HepG2 (cell line): Measurements from ENCODE around the gene DHX8. TPM values are rescaled to one million over a fixed set of nuclear protein-coding genes. Genes with fewer than 3 reads are reported as not detected.

ENCODE experiments used
- BATF2 ChIP-seq: sonication (generic); formaldehyde crosslinking; IDR thresholded peaks from 2 replicates; pipeline ENCODE4 v1.8.0; 2022; ENCODE audit warnings: mild to moderate bottlenecking, missing genetic modification reagents, moderate library complexity
- DNMT1 ChIP-seq: sonication (generic); formaldehyde crosslinking; IDR thresholded peaks from 2 replicates; pipeline ENCODE4 v1.5.1; 2020; ENCODE audit warnings: mild to moderate bottlenecking, missing genetic modification reagents
- DR1 ChIP-seq: sonication (generic); formaldehyde crosslinking; IDR thresholded peaks from 2 replicates; pipeline ENCODE4 v1.8.0; 2021; ENCODE audit warnings: mild to moderate bottlenecking, missing genetic modification reagents, inconsistent platforms
- E2F2 ChIP-seq: sonication (generic); formaldehyde crosslinking; IDR thresholded peaks from 2 replicates; pipeline ENCODE4 v1.4.0; 2020; ENCODE audit warnings: missing genetic modification reagents, borderline replicate concordance
- HNF4G ChIP-seq, 2 experiments: sonication (generic) in 1 of 2; formaldehyde crosslinking in 1 of 2; IDR thresholded peaks; 2 replicates each; pipeline versions ENCODE4 v1.4.0 to v1.6.1; 2011 to 2020; ENCODE audit warnings: borderline replicate concordance in 2 of 2, low read depth in 2 of 2, mild to moderate bottlenecking in 2 of 2, low read length in 1 of 2, missing genetic modification reagents in 1 of 2, moderate library complexity in 1 of 2
- KDM6A ChIP-seq: IDR thresholded peaks from 2 replicates; pipeline ENCODE4 v1.6.1; 2016; ENCODE audit warnings: low read depth
- SAP130 ChIP-seq: IDR thresholded peaks from 2 replicates; pipeline ENCODE4 v1.6.1; 2016; ENCODE audit warnings: low read depth
- SRSF1 ChIP-seq: fragments of 200-400 bp; formaldehyde crosslinking; optimal IDR thresholded peaks from 2 replicates; pipeline ENCODE3; 2017; ENCODE audit warnings: mild to moderate bottlenecking, low read depth, low read length, moderate library complexity
- TGIF2 ChIP-seq: IDR thresholded peaks from 2 replicates; pipeline ENCODE4 v1.6.1; 2016; ENCODE audit warnings: control low read depth, missing compliant biosample characterization
- ZNF292 ChIP-seq: sonication (generic); formaldehyde crosslinking; IDR thresholded peaks from 2 replicates; pipeline ENCODE4 v1.8.1; 2022; ENCODE audit warnings: mild to moderate bottlenecking, low read depth, missing genetic modification reagents, borderline replicate concordance
- ZNF329 ChIP-seq: sonication (generic); formaldehyde crosslinking; IDR thresholded peaks from 2 replicates; pipeline ENCODE4 v1.9.0; 2021; ENCODE audit warnings: low read depth, mild to moderate bottlenecking, missing genetic modification reagents
- ZNF350 ChIP-seq: sonication (generic); formaldehyde crosslinking; IDR thresholded peaks from 2 replicates; pipeline ENCODE4 v1.4.0; 2020; ENCODE audit warnings: mild to moderate bottlenecking, low read depth, missing genetic modification reagents, borderline replicate concordance
- ZNF354B ChIP-seq: sonication (generic); formaldehyde crosslinking; IDR thresholded peaks from 2 replicates; pipeline ENCODE4 v1.8.0; 2022; ENCODE audit warnings: mild to moderate bottlenecking, missing genetic modification reagents
- ZNF431 ChIP-seq: sonication (generic); formaldehyde crosslinking; IDR thresholded peaks from 2 replicates; pipeline ENCODE4 v1.9.0; 2022; ENCODE audit warnings: missing genetic modification reagents, low read depth, mild to moderate bottlenecking, borderline replicate concordance
- ZNF44 ChIP-seq: sonication (generic); formaldehyde crosslinking; IDR thresholded peaks from 2 replicates; pipeline ENCODE4 v1.5.1; 2020; ENCODE audit warnings: mild to moderate bottlenecking, missing genetic modification reagents
- ZNF615 ChIP-seq: sonication (generic); formaldehyde crosslinking; IDR thresholded peaks from 2 replicates; pipeline ENCODE4 v1.5.0; 2020; ENCODE audit warnings: mild to moderate bottlenecking, missing genetic modification reagents, borderline replicate concordance
- ZNF792 ChIP-seq: IDR thresholded peaks from 2 replicates; pipeline ENCODE4 v1.6.1; 2016
- polyA plus RNA-seq, 8 experiments: library from polyadenylated mRNA; depleted of rRNA in 3 of 8; stranded (reverse) in 7 of 8; unstranded in 1 of 8; fragments of >200 nt; fragmentation: Illumina TruSeq in 4 of 8; extraction: Trizol in 4 of 8; gene quantifications; 2 replicates each; pipeline versions ENCODE4 v1.2.1 to v1.2.3, GENCODE V29; 2011 to 2016; ENCODE audit warnings: low read depth in 4 of 8, missing spikeins in 1 of 8, mixed read lengths in 1 of 8; ENCODE audit not compliant: insufficient read depth in 1 of 8
- total RNA-seq, 5 experiments: library from RNA; depleted of rRNA; stranded (reverse); fragments of >200 nt; fragmentation: Illumina TruSeq; extraction: Trizol; gene quantifications; 2 replicates each; pipeline ENCODE4 v1.2.3, GENCODE V29; 2016; ENCODE audit warnings: low read depth in 1 of 5
- TF ChIP-seq, protein P1 (sequence below): sonication (generic); formaldehyde crosslinking; conservative IDR thresholded peaks from 2 replicates; pipeline ENCODE4 v1.8.1; 2023; ENCODE audit warnings: missing genetic modification reagents
- TF ChIP-seq, protein P2 (sequence below): sonication (generic); formaldehyde crosslinking; IDR thresholded peaks from 2 replicates; pipeline ENCODE4 v1.4.0; 2020; ENCODE audit warnings: missing genetic modification reagents
- TF ChIP-seq, protein P3 (sequence below): sonication (generic); formaldehyde crosslinking; IDR thresholded peaks from 2 replicates; pipeline ENCODE4 v1.4.0; 2020; ENCODE audit warnings: missing genetic modification reagents

Gene DHX8
- total and polyA plus RNA-seq, 2 of the 13 experiments (the other 11 are each of a cell fraction or from before 2014, with no cell fraction given), result 24.8 to 48.9 TPM

GRCh38 chr17:43573579-43574321 lies 90.0 kb downstream of the DHX8 start (continued):
- TF ChIP-seq BATF2 (CRISPR knock-in tag) (no peak), ZNF350 (CRISPR knock-in tag) (peak; percentile 62), ZNF354B (CRISPR knock-in tag) (no peak), ZNF44 (CRISPR knock-in tag) (peak; percentile 91), ZNF615 (CRISPR knock-in tag) (no peak), SAP130 (CRISPR knock-in tag) (peak; percentile 64), ZNF431 (CRISPR knock-in tag) (no peak), HNF4G (IDR thresholded peaks at IDR 0.05; ENCODE audit: borderline replicate concordance, low read depth, low read length) (peak; percentile 82), HNF4G (CRISPR knock-in tag; IDR thresholded peaks at IDR 0.05; ENCODE audit: borderline replicate concordance, low read depth) (no peak; the same call in 1 of the 2 replicates), ZNF792 (CRISPR knock-in tag) (peak; percentile 9; the same call in 1 of the 2 replicates), DR1 (CRISPR knock-in tag) (no peak), TGIF2 (CRISPR knock-in tag) (0 out of 2 replicates have a peak, but pooled peaks have one; percentile 47), DNMT1 (CRISPR knock-in tag) (no peak), ZNF292 (CRISPR knock-in tag) (peak; percentile 23; the same call in 1 of the 2 replicates), KDM6A (CRISPR knock-in tag) (0 out of 2 replicates have a peak, but pooled peaks have one; percentile 67), ZNF329 (no peak), SRSF1 (no peak), E2F2 (0 out of 2 replicates have a peak, but pooled peaks have one; percentile 32)
- TF ChIP-seq, protein P1, sequence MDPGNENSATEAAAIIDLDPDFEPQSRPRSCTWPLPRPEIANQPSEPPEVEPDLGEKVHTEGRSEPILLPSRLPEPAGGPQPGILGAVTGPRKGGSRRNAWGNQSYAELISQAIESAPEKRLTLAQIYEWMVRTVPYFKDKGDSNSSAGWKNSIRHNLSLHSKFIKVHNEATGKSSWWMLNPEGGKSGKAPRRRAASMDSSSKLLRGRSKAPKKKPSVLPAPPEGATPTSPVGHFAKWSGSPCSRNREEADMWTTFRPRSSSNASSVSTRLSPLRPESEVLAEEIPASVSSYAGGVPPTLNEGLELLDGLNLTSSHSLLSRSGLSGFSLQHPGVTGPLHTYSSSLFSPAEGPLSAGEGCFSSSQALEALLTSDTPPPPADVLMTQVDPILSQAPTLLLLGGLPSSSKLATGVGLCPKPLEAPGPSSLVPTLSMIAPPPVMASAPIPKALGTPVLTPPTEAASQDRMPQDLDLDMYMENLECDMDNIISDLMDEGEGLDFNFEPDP (CRISPR knock-in tag), result no peak
- TF ChIP-seq, protein P2, sequence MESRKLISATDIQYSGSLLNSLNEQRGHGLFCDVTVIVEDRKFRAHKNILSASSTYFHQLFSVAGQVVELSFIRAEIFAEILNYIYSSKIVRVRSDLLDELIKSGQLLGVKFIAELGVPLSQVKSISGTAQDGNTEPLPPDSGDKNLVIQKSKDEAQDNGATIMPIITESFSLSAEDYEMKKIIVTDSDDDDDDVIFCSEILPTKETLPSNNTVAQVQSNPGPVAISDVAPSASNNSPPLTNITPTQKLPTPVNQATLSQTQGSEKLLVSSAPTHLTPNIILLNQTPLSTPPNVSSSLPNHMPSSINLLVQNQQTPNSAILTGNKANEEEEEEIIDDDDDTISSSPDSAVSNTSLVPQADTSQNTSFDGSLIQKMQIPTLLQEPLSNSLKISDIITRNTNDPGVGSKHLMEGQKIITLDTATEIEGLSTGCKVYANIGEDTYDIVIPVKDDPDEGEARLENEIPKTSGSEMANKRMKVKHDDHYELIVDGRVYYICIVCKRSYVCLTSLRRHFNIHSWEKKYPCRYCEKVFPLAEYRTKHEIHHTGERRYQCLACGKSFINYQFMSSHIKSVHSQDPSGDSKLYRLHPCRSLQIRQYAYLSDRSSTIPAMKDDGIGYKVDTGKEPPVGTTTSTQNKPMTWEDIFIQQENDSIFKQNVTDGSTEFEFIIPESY, result no peak
- TF ChIP-seq, protein P3, sequence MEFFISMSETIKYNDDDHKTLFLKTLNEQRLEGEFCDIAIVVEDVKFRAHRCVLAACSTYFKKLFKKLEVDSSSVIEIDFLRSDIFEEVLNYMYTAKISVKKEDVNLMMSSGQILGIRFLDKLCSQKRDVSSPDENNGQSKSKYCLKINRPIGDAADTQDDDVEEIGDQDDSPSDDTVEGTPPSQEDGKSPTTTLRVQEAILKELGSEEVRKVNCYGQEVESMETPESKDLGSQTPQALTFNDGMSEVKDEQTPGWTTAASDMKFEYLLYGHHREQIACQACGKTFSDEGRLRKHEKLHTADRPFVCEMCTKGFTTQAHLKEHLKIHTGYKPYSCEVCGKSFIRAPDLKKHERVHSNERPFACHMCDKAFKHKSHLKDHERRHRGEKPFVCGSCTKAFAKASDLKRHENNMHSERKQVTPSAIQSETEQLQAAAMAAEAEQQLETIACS, result no peak
